Renal pelvis (tissue), 4 donors: ENCODE data around the gene ITGB1. TPM values are rescaled to one million over a fixed set of nuclear protein-coding genes. Genes with fewer than 3 reads are reported as not detected.
"Not testable (repeated sequence)": the region's sequence is repeated elsewhere in the genome, so short reads cannot be mapped to it uniquely, and the experiment has no call there.

Experiments
- DNase-seq: peaks from one replicate; pipeline ENCODE4 v3.0.0-alpha.2; 2013
- polyA plus RNA-seq, 3 donors: library from polyadenylated mRNA; unstranded; fragments of 120-200 nt; gene quantifications; one replicate each; pipeline ENCODE4 v1.2.1, GENCODE V29; 2013; ENCODE audit not compliant: insufficient read length in 3 of 3

ITGB1 gene
- polyA plus RNA-seq, 3 donors: 477 to 578 (median 541) TPM

- no peak for DNase-seq
These were observed 16.7 kb downstream of the ITGB1 start for GRCh38 chr10:32941357-32941756.

DNA sequence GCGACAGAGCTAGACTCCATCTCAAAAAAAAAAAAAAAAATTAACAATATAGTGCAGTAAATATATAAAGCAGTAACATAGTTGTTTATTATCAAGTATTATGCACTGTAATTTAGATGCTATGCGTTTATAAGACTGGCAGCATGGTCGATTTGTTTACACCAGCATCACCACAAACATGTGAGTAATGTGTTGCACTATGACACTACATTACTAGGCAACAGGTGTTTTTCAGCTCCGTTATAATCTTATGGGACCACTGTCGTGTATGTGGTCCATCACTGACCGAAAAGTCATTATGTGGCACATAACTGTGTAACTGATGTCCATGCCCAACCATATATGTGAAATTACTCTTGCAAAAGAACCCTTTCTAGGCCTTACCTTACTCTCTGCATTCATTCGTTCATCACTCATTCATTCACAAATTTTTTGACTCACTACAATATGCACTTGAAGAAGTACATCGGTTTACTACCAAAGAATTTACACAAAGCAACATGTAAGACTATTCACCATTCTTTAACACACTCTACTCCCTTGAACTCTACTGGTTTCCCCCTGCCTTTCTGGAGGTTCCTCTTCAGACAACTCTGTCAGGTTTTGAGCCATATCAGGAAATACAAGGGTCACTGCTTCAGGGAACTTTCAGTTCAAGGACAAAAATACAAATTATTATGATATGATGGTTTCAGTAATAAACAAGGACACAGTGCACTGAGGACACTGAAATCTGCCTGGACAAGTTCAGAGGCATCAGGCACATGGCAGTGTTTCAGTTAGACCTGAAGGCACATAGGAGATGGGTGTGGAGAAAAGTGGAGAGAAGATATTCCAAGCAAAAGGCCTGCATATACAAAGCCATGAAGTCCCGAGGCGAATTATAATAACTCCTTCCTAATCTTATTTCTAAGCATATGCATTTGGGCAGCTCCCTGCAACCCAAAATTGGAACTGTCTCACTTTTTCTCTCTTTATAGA, 17.4 kb downstream of the ITGB1 start:
- DNase-seq: no peak

GRCh38 chr10:32939296-32940111, 18.5 kb downstream of the ITGB1 start:
- no peak for DNase-seq

DNA sequence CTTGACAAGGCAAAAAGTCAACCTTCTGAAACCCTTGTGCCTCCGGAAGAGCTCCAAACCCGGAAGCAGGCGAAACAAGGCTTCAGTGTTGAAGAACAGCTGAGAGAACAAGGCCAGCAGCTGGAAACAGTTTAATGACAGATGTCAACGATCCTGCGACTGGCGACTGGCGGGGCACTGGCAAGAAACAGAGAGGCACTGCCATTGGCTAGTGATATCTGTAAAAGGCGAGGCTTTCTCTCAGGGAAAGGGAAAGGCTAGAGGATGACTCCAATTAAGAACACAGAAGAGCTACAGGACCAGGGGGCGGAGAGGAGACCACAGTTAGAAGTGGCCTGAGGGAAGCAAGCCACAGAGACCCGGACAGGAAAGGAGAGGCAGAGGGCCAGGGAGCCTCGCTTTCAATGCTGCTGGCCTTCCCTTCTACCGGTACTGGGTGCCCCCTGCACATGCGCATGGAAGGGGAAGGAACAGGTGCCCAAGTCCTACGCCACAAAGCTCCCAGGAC, 19.4 kb downstream of the ITGB1 start:
- no peak for DNase-seq

DNA sequence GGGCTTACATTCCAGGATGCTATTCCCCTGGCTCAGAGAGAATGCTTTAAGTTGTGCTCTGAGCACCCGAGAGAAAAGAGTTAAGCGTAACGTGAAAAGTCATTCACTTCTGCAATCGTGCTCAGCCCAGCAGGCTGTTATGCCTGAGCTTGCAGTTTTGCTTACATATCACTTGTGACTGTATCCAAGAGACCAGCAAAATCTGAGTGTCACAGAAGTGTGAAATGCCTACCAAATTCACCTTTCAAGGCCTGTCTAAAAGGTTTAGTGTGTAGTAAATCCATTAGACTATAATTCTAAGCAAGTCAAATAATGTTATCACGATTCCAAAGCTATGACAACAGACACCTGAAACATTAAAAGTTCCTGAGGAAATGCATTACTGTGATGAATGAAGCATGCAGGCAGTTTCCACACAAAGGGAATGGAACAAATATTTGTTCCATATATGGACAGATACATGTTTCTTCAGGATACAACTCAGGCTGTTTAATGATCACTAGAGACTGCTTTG, 20.1 kb downstream of the ITGB1 start:
- DNase-seq: no peak

- DNase-seq: no peak
These were observed 25.8 kb downstream of the ITGB1 start for GRCh38 chr10:32932225-32932729.

DNA sequence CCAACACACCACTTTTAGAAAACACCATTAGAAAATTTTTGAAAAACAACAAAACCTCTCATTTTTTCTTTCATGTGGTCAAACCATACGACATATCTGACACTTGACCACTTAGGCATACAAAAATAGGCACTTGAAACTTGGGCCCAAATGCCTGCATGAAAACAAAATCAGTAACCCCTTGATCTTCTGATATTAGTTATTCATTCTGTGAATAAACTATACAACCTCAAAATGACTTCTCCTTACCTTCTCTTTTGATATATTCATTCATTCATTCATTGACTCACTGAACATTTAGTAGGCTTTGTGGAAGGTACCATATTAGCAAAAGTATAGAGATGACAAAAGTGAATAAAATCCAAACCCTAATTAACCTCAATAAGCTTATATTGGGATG, 26.4 kb downstream of the ITGB1 start:
- no peak for DNase-seq

- DNase-seq: no peak
These were observed 28.0 kb downstream of the ITGB1 start for GRCh38 chr10:32930036-32930435.

DNA sequence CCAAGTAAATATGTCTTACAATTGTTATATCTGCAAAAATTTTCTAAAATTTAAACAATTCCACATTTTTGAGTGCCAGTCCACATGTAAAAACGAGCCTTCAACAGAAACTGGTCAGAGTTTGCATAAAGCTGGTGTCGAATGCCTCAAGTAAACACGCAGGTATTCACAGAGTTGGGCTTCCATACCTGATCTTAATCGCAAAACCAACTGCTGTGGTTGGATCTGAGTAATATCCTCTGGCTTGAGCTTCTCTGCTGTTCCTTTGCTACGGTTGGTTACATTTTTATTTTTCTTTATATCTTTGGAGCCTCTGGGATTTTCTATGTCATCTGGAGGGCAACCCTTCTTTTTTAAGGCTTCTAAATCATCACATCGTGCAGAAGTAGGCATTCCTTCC, 28.4 kb downstream of the ITGB1 start:
- no peak for DNase-seq

DNA sequence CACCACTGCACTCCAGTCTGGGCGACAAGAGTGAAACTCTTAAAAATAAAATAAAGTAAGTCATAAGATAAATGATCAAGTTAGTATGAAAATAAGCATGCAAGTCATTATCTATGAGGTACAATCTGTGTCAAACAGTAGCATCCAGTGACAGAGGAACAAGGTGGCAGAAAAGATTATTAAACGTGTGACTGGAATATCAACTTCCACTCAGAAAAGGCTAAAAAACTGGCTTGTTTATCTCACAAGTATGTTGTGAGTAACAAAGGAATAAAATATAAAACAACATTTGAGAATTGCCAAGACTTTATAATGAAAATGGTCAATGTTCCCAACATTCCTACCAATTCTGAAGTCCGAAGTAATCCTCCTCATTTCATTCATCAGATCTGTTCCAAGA, 30.3 kb downstream of the ITGB1 start:
- DNase-seq: no peak

- DNase-seq: no peak
These were observed 34.2 kb downstream of the ITGB1 start for GRCh38 chr10:32923849-32924248.

DNA sequence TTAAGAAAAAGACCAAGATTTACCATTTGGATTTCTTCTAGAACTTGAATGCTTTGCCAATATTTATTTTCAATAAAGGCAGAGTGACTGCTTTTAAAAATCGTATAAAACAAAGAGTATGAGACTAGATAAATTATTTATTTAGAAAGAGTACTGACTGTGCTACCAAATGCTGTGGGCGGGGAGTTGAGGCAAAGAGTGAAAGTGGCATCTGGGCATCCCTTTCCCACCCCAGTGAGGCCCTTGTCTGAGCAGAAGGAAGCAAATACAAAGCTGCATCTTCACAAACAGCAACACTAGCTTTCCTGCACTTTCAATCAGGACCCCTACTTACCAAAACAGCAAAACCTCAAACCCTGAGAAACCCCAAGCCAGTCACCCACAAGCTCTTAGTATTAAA, 34.9 kb downstream of the ITGB1 start:
- no peak for DNase-seq

DNA sequence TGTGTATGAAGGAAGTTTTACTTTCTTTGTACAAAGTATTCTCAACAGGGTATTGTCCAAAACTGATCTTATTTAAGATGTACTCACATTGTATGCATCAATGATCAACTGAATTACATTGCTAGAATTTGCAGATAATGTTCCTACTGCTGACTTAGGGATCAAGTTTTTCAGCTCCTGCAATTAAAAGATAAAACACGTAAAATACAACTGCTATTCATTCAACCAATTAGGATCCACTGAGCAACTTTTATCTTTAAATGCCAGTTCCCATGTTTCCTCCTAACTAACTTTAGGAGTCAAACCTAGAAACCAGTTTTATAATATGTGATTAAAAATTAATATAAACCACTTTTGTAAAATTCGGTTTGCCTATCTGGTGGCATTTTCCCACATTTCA, 35.9 kb downstream of the ITGB1 start:
- no peak for DNase-seq

GRCh38 chr10:32917817-32918216, 40.2 kb downstream of the ITGB1 start:
- not testable (repeated sequence) for DNase-seq

GRCh38 chr10:32911285-32912016, 46.6 kb downstream of the ITGB1 start:
- DNase-seq: no peak

DNA sequence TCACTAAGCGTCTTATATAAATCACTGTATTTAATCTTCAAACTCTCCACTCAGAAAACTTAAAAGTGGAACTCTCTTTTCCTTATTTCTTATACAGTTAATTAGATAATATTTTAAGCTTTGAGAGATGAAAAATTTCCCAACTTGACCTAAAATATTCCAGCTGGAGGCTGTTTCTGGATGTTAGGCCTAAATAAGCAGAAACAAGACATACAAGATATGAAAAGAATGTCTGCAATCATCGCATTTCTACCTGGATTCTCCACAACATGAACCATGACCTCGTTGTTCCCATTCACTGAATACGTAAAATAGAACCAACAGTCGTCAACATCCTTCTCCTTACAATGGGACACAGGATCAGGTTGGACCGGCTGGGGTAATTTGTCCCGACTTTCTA, 48.1 kb downstream of the ITGB1 start:
- not testable (repeated sequence) for DNase-seq

GRCh38 chr10:32909456-32909855, 48.6 kb downstream of the ITGB1 start:
- no peak for DNase-seq

GRCh38 chr10:32906595-32906994, 51.4 kb downstream of the ITGB1 start:
- DNase-seq: no peak

- no peak for DNase-seq
These were observed 52.6 kb downstream of the ITGB1 start for GRCh38 chr10:32905466-32905865.

GRCh38 chr10:32901815-32902214, 56.2 kb downstream of the ITGB1 start:
- DNase-seq: no peak

DNA sequence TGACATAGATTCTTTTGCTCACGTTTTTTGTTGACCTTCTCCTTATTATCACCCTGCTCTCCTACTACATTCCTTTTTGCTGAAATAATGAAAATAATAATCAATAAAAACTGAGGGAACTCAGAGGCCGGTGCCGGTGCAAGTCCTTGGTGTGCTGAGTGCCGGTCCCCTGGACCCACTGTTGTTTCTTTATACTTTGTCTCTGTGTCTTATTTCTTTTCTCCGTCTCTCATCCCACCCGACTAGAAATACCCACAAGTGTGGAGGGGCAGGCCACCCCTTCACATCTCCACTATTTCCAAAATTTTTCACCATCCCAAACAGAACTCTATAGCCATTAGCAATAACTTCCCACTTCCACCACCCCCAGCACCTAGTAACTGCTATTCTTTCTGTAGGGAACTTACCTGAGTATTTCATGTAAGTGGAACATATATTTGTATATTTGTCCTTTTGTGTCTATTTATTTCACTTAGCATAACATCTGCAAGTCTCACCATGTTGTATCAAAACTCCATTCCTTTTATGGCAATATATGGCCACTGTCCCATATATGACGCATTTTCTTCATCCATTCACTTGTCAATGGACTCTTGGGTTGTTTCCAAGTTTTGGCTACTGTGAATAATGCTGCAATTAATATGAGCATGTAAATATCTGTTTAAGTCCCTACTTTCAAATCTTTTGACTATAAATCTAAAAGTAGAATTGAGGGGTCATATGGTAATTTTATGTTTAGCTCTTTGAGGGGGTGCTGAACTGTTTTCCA, 62.6 kb downstream of the ITGB1 start:
- not testable (repeated sequence) for DNase-seq
